Measurements from ENCODE around the gene TRIM14.

DNA sequence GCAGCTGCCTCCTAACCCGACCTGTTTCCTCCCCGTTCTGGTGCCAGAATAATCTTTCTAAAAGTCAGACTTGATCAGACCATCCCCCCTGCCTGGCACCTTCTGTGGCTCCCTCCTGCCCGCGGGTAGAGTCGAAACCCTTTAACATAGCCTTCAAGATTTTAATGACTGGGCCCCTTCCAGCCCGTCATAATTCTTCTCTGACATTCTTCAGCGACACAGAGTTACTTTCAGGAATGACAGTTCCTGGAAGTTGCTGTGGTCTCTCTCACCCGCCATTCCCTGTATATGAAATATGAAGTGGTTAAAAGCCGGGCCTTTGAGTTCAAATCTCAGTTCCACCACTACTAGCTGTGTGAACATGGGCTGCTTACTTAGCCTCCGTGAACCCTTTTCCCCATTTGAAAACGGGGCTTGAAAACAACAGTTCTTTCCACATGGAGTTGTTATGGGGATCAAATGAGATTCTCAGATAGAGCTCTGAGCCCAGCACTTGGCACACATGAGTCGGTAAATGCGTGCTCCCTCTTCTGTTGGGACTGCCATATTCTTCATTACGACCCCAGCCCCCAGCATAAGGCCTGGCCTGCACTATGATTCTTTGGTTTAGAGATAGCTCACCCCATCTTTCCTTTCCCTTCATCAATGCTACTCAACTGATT lies 61.8 kb downstream of the TRIM14 start:
- TF ChIP-seq, protein P1, sequence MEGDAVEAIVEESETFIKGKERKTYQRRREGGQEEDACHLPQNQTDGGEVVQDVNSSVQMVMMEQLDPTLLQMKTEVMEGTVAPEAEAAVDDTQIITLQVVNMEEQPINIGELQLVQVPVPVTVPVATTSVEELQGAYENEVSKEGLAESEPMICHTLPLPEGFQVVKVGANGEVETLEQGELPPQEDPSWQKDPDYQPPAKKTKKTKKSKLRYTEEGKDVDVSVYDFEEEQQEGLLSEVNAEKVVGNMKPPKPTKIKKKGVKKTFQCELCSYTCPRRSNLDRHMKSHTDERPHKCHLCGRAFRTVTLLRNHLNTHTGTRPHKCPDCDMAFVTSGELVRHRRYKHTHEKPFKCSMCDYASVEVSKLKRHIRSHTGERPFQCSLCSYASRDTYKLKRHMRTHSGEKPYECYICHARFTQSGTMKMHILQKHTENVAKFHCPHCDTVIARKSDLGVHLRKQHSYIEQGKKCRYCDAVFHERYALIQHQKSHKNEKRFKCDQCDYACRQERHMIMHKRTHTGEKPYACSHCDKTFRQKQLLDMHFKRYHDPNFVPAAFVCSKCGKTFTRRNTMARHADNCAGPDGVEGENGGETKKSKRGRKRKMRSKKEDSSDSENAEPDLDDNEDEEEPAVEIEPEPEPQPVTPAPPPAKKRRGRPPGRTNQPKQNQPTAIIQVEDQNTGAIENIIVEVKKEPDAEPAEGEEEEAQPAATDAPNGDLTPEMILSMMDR (conservative IDR thresholded peaks at IDR 0.05 in 1 of 2, IDR thresholded peaks at IDR 0.05 in 1 of 2; ENCODE audit: extremely low read depth in 1 of 2, insufficient read depth in 1 of 2, low read depth in 1 of 2, low read length in 2 of 2): no peak
- no peak for TF ChIP-seq EZH2 (IDR thresholded peaks at IDR 0.05; ENCODE audit: borderline replicate concordance, low read length)

Data from mammary epithelial cell (primary cell).